ENCODE measurements around the gene IWS1. TPM values are rescaled to one million over a fixed set of nuclear protein-coding genes. Genes with fewer than 3 reads are reported as not detected.

IWS1 gene
- total RNA-seq, 2 donors from 2014 or later = 32.4 to 37.8 TPM

GRCh38 chr2:127486247-127487058 is 39.8 kb downstream of the IWS1 start:
- DNase-seq = no peak
- TF ChIP-seq, protein P1, sequence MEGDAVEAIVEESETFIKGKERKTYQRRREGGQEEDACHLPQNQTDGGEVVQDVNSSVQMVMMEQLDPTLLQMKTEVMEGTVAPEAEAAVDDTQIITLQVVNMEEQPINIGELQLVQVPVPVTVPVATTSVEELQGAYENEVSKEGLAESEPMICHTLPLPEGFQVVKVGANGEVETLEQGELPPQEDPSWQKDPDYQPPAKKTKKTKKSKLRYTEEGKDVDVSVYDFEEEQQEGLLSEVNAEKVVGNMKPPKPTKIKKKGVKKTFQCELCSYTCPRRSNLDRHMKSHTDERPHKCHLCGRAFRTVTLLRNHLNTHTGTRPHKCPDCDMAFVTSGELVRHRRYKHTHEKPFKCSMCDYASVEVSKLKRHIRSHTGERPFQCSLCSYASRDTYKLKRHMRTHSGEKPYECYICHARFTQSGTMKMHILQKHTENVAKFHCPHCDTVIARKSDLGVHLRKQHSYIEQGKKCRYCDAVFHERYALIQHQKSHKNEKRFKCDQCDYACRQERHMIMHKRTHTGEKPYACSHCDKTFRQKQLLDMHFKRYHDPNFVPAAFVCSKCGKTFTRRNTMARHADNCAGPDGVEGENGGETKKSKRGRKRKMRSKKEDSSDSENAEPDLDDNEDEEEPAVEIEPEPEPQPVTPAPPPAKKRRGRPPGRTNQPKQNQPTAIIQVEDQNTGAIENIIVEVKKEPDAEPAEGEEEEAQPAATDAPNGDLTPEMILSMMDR (IDR thresholded peaks at IDR 0.05) = no peak
- intact Hi-C loops (cut with DNase I) = no loop called here
- Histone ChIP-seq H3K4me1 (no peaks in the 10 kb centered on the region), H3K4me3 (no peak overlapping the region), H3K9me3 (no peaks in the 10 kb centered on the region), H3K9ac (ENCODE audit: low read depth in 2 of 2, low read length in 2 of 2) (no peak overlapping the region), H3K27me3 (no peaks in the 10 kb centered on the region), H3K27ac (no peak overlapping the region), H3K36me3 (peaks cover 6% of the 10 kb centered on the region)

GRCh38 chr2:127485694-127486071 is 40.6 kb downstream of the IWS1 start:
- no peaks in the 10 kb centered on the region for H3K27me3 ChIP-seq
- TF ChIP-seq, protein P1 (IDR thresholded peaks at IDR 0.05) = no peak
- DNase-seq = no peak
- intact Hi-C loops (cut with DNase I) = no loop called here
- no peak overlapping the region for H3K9ac ChIP-seq (ENCODE audit: low read depth in 2 of 2, low read length in 2 of 2)
- no peaks in the 10 kb centered on the region for H3K9me3 ChIP-seq
- H3K4me3 ChIP-seq = no peak overlapping the region
- no peaks in the 10 kb centered on the region for H3K4me1 ChIP-seq
- H3K36me3 ChIP-seq = peaks cover 6% of the 10 kb centered on the region
- no peak overlapping the region for H3K27ac ChIP-seq

- no peak for DNase-seq
- TF ChIP-seq, protein P1 (IDR thresholded peaks at IDR 0.05) = no peak
- H3K36me3 ChIP-seq = peaks cover 6% of the 10 kb centered on the region
- intact Hi-C loops (cut with DNase I) = no loop called here
- H3K4me3 ChIP-seq = no peak overlapping the region
- no peak overlapping the region for H3K9ac ChIP-seq (ENCODE audit: low read depth in 2 of 2, low read length in 2 of 2)
- no peaks in the 10 kb centered on the region for H3K27me3 ChIP-seq
- no peaks in the 10 kb centered on the region for H3K9me3 ChIP-seq
- H3K27ac ChIP-seq = no peak overlapping the region
- H3K4me1 ChIP-seq = no peaks in the 10 kb centered on the region
Observed at GRCh38 chr2:127485051-127485693, 41.1 kb downstream of the IWS1 start.

DNA sequence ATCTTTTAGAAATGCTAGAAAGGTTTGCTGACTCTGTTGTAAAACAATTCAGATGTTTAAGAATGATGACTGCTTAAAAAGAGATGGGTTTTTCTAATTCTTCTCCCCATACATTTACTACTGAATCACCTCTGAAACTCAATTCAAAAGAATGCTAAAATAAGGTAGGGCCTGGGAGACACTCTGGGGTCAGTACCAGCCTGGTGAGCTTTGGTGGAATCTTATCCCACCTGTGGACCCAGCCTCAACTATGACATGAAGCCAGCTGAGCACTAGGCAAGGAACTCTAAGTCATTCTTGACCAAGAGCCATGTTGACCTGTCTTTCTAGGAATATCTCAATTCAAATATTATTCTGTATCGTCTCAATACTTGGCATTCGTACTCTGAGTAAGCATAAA is 44.3 kb downstream of the IWS1 start:
- no peaks in the 10 kb centered on the region for H3K9me3 ChIP-seq

More for the DNA sequence above, 44.3 kb downstream of the IWS1 start:
- Histone ChIP-seq H3K36me3 (no peaks in the 10 kb centered on the region), H3K9ac (ENCODE audit: low read depth in 2 of 2, low read length in 2 of 2) (no peak overlapping the region), H3K27me3 (no peaks in the 10 kb centered on the region), H3K4me3 (no peak overlapping the region), H3K4me1 (no peaks in the 10 kb centered on the region), H3K27ac (no peak overlapping the region)
- TF ChIP-seq, protein P1 (IDR thresholded peaks at IDR 0.05) = no peak
- no peak for DNase-seq
- intact Hi-C loops (cut with DNase I) = loop anchor here (5.0 kb wide), 2 partner anchors 160 to 285 kb away; no protein-coding TSS in a partner anchor
